GM10266 (cell line): ENCODE data around the gene ARHGAP15.
A peak's percentile ranks its signal among the peaks of the same experiment; 100 is the strongest.

Source experiments
- DNase-seq: peaks from one replicate; pipeline ENCODE4 v3.0.0; 2012; ENCODE audit errors: extremely low spot score
- TF ChIP-seq, protein P1 (sequence below): IDR thresholded peaks from 2 replicates; pipeline ENCODE4 v1.5.1; 2012; ENCODE audit warnings: mild to moderate bottlenecking, low read depth; ENCODE audit not compliant: control insufficient read depth, insufficient read depth; ENCODE audit errors: missing control alignments

The ARHGAP15 gene

DNA sequence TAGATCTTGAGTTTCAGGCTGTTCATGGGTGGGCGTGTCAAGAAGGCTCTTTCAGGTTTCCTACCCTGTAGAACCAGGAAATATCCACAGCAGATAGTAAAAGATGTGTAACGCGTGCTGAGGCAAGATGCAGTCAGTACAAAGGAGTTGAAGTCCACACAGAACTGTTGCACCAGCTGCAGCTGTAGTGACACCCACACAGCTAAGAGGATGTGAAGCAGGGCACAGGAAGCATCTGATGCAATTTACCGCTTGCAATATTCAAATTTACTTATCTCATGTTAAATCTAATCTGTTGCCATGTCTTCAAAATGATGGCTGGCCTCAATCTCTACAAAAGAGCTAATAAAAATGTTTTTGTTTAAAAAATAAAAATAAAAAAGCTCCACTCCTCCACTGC is 132.8 kb downstream of the ARHGAP15 start:
- no peak for DNase-seq
- TF ChIP-seq, protein P1, sequence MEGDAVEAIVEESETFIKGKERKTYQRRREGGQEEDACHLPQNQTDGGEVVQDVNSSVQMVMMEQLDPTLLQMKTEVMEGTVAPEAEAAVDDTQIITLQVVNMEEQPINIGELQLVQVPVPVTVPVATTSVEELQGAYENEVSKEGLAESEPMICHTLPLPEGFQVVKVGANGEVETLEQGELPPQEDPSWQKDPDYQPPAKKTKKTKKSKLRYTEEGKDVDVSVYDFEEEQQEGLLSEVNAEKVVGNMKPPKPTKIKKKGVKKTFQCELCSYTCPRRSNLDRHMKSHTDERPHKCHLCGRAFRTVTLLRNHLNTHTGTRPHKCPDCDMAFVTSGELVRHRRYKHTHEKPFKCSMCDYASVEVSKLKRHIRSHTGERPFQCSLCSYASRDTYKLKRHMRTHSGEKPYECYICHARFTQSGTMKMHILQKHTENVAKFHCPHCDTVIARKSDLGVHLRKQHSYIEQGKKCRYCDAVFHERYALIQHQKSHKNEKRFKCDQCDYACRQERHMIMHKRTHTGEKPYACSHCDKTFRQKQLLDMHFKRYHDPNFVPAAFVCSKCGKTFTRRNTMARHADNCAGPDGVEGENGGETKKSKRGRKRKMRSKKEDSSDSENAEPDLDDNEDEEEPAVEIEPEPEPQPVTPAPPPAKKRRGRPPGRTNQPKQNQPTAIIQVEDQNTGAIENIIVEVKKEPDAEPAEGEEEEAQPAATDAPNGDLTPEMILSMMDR, result no peak

DNA sequence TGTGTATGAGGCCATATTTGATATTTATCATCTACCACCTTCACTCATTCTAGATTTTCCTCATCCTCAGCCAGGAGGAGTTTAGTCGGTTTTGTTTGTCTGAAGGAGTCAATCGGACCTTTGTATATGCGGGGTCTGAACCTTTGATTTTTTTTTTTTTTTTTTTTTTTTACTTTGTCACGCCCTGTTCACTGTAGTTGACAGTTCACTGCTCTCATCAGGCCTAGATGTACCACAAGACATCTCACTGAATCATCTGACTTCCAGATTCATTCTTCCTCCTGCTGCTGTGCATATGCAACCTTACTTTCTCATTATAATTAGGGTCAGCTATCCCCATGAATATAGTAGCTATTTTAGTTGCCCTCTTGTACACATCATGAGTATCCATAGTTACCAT is 133.2 kb downstream of the ARHGAP15 start:
- DNase-seq, result no peak
- TF ChIP-seq, protein P1, result no peak

DNA sequence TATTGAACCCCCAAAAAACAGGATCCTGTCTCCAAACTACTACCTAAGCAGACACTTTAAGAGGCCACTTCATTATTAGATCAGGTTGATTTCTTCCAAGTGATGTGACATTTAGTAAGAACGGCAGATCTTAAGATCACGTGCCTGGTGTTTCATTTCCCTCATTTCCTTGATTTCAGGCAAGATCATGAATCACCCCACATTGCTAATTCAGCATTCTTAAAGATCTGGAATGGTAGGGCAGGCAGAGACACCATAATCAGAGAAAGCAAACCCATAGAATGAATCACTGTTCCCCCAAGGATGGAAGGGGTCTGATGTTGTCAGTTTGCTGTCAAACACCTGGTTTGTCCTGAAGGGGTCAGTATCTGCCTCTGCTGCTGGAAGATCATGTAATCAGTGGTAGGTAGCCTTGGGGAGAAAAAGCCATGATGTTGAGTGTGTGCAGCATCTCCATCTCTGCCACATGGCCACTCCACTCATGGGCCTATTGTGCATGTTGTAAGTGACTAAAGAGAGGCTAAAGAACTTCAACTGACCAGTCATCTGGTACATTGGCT is 133.9 kb downstream of the ARHGAP15 start:
- DNase-seq, result no peak
- TF ChIP-seq, protein P1, result no peak

DNA sequence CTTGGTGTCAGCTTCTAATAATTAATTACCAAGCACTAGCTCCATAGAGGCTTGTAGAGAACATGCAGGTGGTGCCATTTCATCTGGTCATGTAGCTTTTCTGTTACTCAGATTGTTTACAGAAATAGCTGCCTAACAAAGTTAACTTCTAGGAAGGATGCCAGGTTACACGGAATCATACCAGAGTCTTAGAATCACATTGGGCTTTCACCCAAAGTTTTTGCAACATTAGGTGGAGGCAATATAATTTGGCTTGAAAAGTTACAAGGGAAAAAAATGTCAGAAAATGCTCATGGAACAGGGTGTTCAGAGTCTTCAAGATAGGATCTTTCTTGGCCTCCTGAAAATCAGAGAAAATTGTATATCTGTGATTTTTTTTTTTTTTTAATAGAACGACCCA is 135.6 kb downstream of the ARHGAP15 start:
- TF ChIP-seq, protein P1, result no peak
- no peak for DNase-seq

DNA sequence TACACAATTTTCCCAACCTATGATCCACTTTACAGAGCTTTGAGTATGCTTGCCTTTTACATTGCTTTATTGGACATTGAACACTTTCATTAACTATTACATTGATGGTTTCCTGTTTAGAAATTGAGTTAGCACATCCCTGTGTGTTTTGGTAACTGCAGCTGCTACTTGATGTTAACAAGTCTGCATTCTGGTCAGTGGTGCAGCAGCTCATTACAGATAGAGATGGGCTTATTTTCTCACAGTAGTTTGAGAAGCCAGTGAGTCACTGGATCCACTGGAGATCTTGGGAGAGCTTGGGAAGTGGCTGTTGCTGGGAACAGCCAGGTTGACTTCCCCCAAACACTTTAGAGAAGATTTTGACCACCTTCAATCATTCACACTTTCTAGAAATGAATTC is 150.5 kb downstream of the ARHGAP15 start:
- DNase-seq, result no peak
- TF ChIP-seq, protein P1, result no peak

DNA sequence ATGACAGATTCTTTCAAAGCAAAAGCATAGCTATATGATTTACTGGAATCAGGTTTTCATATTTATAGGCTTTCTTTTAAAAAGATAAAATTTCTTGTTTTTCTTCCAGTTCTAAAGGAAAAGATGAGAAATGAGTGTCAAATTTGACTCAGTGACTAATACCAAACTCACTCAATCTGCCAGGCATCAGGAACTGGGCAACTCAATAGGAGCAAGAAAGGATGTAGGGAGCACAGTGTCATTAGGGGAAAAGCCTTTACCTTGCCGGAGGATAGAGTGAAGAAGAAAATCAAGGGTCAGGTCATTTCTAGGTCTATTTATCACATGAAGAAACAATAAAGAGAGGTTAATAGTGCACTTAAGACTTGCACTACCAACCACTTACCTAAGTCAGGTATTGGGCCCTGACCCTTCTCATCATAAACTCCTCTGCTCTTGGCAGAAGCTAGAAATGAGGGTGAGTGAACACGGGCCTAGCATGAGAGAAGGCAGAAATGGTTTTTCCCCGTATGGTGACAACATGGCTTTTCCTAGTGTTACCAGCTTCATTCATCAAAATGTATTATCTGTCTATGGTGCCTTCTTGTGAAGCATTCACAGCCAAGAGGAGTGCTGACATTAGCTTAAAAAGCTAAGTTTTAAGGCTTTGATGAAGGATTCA is 151.0 kb downstream of the ARHGAP15 start:
- DNase-seq, result no peak
- TF ChIP-seq, protein P1, result no peak

DNA sequence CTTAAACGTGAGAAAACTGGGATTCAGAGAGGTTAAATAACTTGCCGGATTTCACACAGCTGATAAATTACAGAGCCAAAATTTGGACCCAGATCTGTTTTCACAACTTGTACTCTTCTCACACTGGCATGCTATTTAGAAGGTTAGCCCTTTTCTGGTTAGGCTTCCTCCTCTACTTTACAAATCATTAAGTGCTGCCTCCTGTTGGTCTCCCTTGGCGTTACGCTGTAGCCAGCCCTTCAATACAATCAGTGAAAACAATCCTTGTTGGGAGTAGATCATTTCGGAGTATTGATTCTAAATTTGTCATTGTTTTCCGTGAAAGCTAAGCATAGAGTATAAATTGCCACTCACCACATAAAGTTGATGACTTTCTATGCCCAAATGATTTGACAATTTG is 153.5 kb downstream of the ARHGAP15 start:
- TF ChIP-seq, protein P1, result peak; percentile 32
- no peak for DNase-seq
